OCI-LY3 (cell line): ENCODE data around the gene ELMO2.

Experiments used
- H2AFZ ChIP-seq: fragments of 200-600, 300-600 bp; shearing (Covaris generic); 2 replicates; pipeline ENCODE4 v1.6.0; 2014; ENCODE audit warnings: antibody characterized with exemption, low read depth, low read length
- H3K27ac ChIP-seq: fragments of 200-600, 300-600 bp; sonication (generic); 2 replicates; pipeline ENCODE4 v1.5.1; 2014; ENCODE audit warnings: mild to moderate bottlenecking, low read length, moderate library complexity, mixed read lengths
- H3K27me3 ChIP-seq: fragments of 200-600, 300-600 bp; sonication (generic); 2 replicates; pipeline ENCODE4 v1.6.1; 2014; ENCODE audit warnings: low read depth, low read length, mixed read lengths
- H3K36me3 ChIP-seq: fragments of 200-600, 300-600 bp; sonication (generic); replicated peaks from 2 replicates; pipeline ENCODE3; 2014; ENCODE audit warnings: low read depth, low read length, mixed read lengths
- H3K4me1 ChIP-seq: fragments of 300-600, 200-600 bp; sonication (generic); 2 replicates; pipeline ENCODE4 v1.6.1; 2014; ENCODE audit warnings: low read length, mixed read lengths
- H3K4me2 ChIP-seq: fragments of 200-600, 300-600 bp; sonication (generic); 2 replicates; pipeline ENCODE4 v1.6.1; 2014; ENCODE audit warnings: low read length, mixed read lengths
- H3K4me3 ChIP-seq: fragments of 300-600, 200-600 bp; sonication (generic); 2 replicates; pipeline ENCODE4 v1.5.1; 2014; ENCODE audit warnings: antibody characterized with exemption, mild to moderate bottlenecking, low read length, moderate library complexity
- H3K79me2 ChIP-seq: fragments of 300-600, 200-600 bp; shearing (Covaris generic); 2 replicates; pipeline ENCODE4 v1.6.1; 2014; ENCODE audit warnings: mild to moderate bottlenecking, low read length, mixed read lengths
- H3K9ac ChIP-seq: fragments of 300-600, 200-600 bp; shearing (Covaris generic); 2 replicates; pipeline ENCODE4 v1.6.0; 2014; ENCODE audit warnings: mild to moderate bottlenecking, low read length, moderate library complexity
- H3K9me3 ChIP-seq: fragments of 200-600, 300-600 bp; shearing (Covaris generic); 2 replicates; pipeline ENCODE4 v1.6.1; 2014; ENCODE audit warnings: low read length, mixed read lengths; ENCODE audit not compliant: insufficient read depth
- H4K20me1 ChIP-seq: fragments of 200-600, 300-600 bp; sonication (generic); 2 replicates; pipeline ENCODE4 v1.6.1; 2016; ENCODE audit warnings: low read length, mixed read lengths; ENCODE audit not compliant: insufficient read depth
- CTCF ChIP-seq: fragments of 200-600, 300-600 bp; sonication (generic); IDR thresholded peaks from 2 replicates; pipeline ENCODE4 v1.5.1; 2014; ENCODE audit warnings: antibody characterized with exemption, low read length, low read depth
- EZH2phosphoT487 ChIP-seq: fragments of 200-600 bp; shearing (Covaris generic); IDR thresholded peaks from 2 replicates; pipeline ENCODE4 v1.6.1; 2018; ENCODE audit warnings: antibody characterized with exemption, mixed run types, low read depth

The ELMO2 gene

GRCh38 chr20:46420878-46421277 lies 14.5 kb upstream of the ELMO2 start:
- Histone ChIP-seq H3K27ac (no peak overlapping the region), H3K79me2 (no peaks in the 10 kb centered on the region), H3K9me3 (no peaks in the 10 kb centered on the region), H3K36me3 (no peaks in the 10 kb centered on the region), H3K4me1 (no peaks in the 10 kb centered on the region), H3K9ac (no peak overlapping the region), H2AFZ (no peak overlapping the region), H3K4me2 (no peak overlapping the region), H3K27me3 (peaks cover 70% of the 10 kb centered on the region), H3K4me3 (no peak overlapping the region), H4K20me1 (no peaks in the 10 kb centered on the region)
- TF ChIP-seq EZH2phosphoT487 = no peak
- no peak for TF ChIP-seq CTCF

GRCh38 chr20:46419882-46420281 lies 13.5 kb upstream of the ELMO2 start:
- H3K79me2 ChIP-seq = no peaks in the 10 kb centered on the region
- no peak overlapping the region for H3K27ac ChIP-seq
- H3K27me3 ChIP-seq = peaks cover 73% of the 10 kb centered on the region
- no peaks in the 10 kb centered on the region for H3K36me3 ChIP-seq
- no peak overlapping the region for H3K4me3 ChIP-seq
- H3K4me2 ChIP-seq = no peak overlapping the region
- H3K4me1 ChIP-seq = no peaks in the 10 kb centered on the region
- no peaks in the 10 kb centered on the region for H3K9me3 ChIP-seq
- H4K20me1 ChIP-seq = no peaks in the 10 kb centered on the region
- H3K9ac ChIP-seq = no peak overlapping the region
- no peak for TF ChIP-seq EZH2phosphoT487
- TF ChIP-seq CTCF = no peak
- H2AFZ ChIP-seq = no peak overlapping the region

GRCh38 chr20:46416839-46417238 lies 10.4 kb upstream of the ELMO2 start:
- Histone ChIP-seq H3K36me3 (no peaks in the 10 kb centered on the region), H4K20me1 (no peaks in the 10 kb centered on the region), H3K27ac (no peak overlapping the region), H3K9me3 (no peaks in the 10 kb centered on the region), H3K4me3 (no peak overlapping the region), H3K9ac (no peak overlapping the region), H3K79me2 (no peaks in the 10 kb centered on the region), H3K4me1 (no peaks in the 10 kb centered on the region), H2AFZ (no peak overlapping the region), H3K4me2 (no peak overlapping the region), H3K27me3 (peaks cover 73% of the 10 kb centered on the region)
- TF ChIP-seq CTCF = no peak
- TF ChIP-seq EZH2phosphoT487 = no peak

- H2AFZ ChIP-seq = no peak overlapping the region
- H3K9me3 ChIP-seq = no peaks in the 10 kb centered on the region
- H3K4me1 ChIP-seq = no peaks in the 10 kb centered on the region
- H3K79me2 ChIP-seq = no peaks in the 10 kb centered on the region
- no peak overlapping the region for H3K4me3 ChIP-seq
- H3K9ac ChIP-seq = no peak overlapping the region
- H3K27ac ChIP-seq = no peak overlapping the region
- peaks cover 76% of the 10 kb centered on the region for H3K27me3 ChIP-seq
- H3K36me3 ChIP-seq = no peaks in the 10 kb centered on the region
- TF ChIP-seq EZH2phosphoT487 = no peak
- no peak for TF ChIP-seq CTCF
- H3K4me2 ChIP-seq = no peak overlapping the region
- no peaks in the 10 kb centered on the region for H4K20me1 ChIP-seq
Measured at GRCh38 chr20:46416421-46416820, 10.0 kb upstream of the ELMO2 start.
